22Rv1 (cell line): Measurements from ENCODE around the gene ABCF2.

Experiments used
- CTCF ChIP-seq: fragments of 450-650 bp; IDR thresholded peaks from 2 replicates; pipeline ENCODE4 v1.5.1; 2017; ENCODE audit warnings: mild to moderate bottlenecking
- ZFX ChIP-seq: fragments of 450-650 bp; IDR thresholded peaks from 2 replicates; pipeline ENCODE4 v1.6.1; 2017; ENCODE audit warnings: antibody characterized with exemption, borderline replicate concordance

GRCh38 chr7:151246102-151246850, 19.3 kb upstream of the ABCF2 start:
- no peak for TF ChIP-seq CTCF
- no peak for TF ChIP-seq ZFX
